Stromal cell of bone marrow (primary cell): ENCODE data around the gene RAB10.
"Not testable (repeated sequence)": the region's sequence is repeated elsewhere in the genome, so short reads cannot be mapped to it uniquely, and the experiment has no call there.

Source experiments
- DNase-seq: peaks from one replicate; pipeline ENCODE4 v3.0.0-alpha.2; 2012; ENCODE audit warnings: low read depth

Gene RAB10

DNA sequence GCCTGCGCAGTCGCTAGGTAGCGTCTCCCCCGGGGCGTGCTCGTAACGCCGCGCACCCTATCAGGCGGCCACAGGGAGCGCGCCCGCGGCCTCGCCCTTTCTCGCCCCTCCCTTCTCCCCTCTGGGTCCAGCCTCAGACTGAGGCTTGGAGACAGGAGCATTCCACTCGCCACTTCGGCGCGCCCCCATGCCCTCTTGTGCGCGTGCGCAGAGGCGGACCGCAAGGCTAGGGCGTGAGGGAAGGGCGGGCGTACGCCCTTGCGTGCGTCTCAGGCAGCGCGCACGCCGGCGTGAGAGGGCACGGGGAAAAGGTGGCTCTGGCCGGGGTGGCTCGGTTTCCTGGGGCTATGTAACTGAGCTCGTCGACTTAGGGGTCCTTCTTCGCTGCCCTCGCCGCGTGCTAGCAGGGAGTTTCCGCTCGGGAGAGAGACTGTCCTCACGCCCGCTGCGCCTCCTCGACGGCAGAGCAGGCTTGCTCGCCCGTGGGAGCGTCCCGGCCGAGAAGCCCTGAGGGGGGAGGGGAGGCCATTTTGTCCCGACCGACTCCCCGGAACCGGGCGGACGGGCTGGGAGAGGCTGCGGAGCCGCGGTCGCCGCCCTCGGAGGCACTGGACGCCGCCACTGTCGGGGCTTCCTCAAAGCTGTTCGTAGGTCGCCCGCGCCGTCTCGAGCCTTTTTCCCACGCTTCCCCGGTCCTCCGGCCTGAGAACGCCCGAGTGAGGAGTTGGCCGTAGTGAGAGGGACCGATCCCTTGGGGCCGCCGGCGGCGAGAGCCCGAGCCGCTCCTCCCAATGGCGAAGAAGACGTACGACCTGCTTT is at the start of gene RAB10:
Gene RAB10 (plus strand): TSS at position 267 of the 819 bp plus-strand sequence. CDS start 525 bp downstream, at position 792.
- DNase-seq = peak; percentile 98

DNA sequence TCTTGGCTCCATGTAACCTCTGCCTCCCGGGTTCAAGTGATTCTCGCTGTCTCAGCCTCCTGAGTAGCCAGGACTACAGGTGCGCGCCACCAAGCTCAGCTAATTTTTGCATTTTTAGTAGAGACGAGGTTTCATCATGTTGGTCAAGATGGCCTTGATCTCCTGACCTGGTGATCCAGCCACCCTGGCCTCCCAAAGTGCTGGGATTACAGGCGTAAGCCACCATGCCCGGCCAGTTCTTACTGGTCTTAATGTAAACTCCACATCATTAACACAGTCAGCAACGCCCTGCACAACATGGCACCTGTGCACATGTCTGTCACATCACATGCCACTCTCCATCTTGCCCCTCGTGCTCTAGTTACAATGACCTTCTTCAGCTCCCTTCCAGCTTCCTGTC is 45.8 kb upstream of the RAB10 start:
- no peak for DNase-seq

DNA sequence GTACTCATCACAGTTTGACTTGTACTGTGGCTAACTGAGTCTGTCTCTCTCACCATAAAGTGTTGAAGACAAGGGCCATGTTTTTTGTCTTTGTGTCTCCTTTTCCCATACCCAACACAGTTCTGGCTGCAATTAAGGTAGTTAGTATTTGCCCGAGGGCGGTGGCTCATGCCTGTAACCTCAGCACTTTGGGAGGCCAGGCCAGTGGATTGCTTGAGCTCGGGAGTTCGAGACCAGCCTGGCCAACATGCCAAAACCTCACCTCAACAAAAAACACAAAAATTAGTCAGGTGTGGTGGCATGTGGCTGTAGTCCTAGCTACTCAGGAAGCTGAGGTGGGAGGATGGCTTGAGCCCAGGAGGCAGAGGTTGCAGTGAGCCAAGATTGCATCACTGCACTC is 44.7 kb upstream of the RAB10 start:
- no peak for DNase-seq

DNA sequence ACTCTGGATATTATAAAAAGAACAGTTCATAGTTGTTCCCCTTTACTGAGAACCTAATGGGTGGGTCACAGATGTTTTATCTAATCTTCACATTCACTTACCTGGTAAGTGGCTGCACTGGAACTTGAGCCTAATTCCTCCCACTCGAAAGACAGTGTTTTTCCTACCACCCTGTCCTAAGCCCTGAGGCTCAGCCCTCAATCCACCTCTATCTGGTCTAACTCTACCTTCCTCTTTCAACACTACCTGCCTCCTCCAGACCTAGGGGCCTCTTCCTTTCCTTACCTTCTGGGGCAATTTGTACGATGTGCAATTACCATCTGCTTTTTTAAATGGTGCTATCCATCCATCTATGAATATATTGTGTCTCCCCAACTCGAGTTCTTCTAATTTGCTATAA is 41.9 kb upstream of the RAB10 start:
- no peak for DNase-seq

DNA sequence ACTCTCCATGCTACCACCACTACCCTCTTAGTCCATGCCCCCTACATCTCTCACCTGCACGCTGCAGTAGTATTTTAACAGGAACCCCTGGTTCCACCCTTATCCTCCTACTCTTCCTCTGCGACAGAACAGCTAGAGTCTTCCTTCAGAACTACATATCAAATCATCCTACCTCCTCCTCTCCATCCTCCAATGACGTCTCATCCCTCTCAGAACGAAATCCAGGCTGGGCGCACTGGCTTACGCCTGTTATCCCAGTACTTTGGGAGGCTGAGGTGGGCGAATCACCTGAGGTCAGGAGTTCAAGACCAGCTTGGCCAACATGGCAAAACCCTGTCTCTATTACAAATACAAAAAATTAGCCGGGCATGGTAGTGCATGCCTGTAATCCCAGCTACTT is 41.3 kb upstream of the RAB10 start:
- no peak for DNase-seq

DNA sequence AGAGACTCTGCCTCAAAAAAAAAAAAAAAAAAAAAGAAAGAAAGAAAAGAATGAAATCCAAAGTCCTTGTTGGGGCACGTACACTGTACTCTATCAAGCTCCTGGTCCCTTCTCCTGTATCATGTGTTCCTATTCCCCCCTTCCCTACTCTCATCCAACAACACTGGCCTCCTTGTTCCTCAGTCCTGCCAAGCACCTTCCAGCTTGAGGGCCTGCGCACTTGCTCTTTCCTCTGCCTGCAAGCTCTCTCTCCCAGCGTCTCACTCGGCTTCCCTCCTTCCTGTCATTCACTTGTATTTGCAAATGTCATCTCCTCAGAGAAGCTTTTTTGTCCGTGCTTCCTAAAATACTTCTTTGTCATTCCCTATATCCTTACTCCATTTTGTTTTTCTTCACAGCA is 40.8 kb upstream of the RAB10 start:
- DNase-seq = no peak

DNA sequence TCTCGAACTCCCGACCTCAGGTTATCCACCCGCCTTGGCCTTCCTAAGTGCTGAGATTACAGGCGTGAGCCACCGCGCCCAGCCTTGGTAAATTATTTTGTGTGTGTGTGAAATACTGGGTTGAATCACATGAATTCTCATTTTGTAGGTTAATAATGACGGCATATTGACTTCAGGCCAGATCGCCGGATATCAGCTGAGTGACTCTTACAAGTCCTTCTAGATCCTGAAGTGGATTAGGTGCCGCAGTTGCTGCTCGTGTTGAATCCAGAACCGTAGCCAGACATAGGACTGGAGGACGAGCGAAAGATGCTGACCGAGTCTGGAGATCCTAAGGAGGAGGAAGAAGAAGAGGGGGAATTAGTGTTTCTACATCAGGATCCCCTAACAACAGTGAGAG is 39.4 kb upstream of the RAB10 start:
- no peak for DNase-seq

DNA sequence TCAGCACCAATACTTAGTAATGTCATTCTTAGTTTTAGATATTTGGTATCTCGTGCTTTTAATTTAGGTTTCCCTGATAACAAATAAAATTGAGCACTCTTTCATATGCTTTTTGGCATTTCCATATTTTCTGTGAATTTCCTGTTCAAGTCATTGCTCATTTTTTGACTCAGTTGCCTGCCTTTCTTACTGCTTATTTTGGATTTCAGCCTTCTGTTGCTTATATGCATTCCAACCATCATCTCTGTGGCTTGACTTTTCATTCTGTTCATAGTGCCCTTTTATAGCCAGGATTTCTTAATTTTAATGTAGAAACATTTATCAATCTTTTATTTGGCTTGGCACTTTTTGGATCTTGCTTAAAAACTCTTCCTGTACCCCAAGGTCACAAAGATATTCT is 37.0 kb upstream of the RAB10 start:
- DNase-seq = peak; percentile 73

DNA sequence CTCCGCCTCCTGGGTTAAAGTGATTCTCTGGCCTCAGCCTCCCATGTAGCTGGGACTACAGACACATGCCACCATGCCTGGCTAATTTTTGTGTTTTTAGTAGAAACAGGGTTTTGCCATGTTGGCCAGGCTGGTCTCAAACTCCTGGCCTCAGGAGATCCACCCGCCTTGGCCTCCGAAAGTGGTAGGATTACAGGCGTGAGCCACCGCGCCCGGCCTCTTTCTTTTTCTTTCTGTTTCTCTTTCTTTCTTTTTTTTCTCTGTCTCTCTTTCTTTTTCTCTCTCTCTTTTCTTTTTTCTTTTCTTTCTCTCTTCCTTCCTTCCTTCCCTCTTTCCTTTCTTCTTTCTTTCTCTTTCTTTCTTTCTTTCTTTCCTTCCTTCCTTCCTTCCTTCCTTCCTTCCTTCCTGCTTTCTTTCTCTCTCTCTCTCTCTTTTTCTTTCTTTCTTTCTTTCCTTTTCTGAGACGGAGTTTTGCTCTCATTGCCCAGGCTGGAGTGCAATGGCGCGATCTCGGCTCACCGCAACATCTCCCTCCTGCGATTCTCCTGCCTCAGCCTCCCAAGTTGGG is 35.0 kb upstream of the RAB10 start:
- DNase-seq = not testable (repeated sequence)

DNA sequence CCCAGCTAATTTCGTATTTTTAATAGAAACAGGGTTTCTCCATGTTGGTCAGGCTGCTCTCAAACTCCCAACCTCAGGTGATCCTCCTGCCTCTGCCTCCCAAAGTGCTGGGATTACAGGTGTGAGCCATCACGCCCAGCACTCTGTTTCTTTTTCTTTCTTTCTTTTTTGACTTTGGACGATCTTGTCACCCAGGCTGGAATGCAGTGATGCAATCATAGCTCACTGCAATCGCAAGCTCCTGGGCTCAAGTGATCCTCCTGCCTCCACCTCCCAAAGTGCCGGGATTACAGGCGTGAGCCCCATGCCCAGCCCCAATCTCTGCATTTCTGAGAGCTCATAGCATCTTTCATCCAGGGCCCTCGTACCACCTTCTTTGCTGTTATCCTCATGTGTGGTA is 34.5 kb upstream of the RAB10 start:
- not testable (repeated sequence) for DNase-seq

DNA sequence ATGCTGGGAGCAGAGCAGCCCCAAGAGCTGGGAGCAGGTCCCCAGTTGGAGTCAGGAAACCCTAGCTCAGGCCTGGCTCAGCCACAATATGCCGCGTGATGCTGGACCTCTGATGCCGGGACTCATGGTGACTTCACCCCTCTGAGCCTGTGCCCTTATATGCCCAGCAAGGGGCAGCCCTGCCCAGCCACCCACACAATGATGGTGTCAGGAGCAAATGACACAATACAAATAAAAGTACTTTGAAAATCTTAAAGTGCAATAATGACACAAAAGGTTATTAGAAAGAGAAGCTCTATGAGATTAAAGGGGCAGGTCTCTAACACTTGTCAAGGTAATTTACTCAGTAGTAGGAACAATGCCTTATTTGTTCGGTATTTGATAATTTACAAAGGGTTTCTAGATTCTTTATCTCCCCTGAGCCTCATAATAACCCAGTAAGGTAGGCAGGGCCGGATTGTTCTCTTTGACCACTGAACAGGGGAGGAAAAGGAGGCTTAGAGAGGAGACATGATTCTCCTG is 33.3 kb upstream of the RAB10 start:
- DNase-seq = no peak

DNA sequence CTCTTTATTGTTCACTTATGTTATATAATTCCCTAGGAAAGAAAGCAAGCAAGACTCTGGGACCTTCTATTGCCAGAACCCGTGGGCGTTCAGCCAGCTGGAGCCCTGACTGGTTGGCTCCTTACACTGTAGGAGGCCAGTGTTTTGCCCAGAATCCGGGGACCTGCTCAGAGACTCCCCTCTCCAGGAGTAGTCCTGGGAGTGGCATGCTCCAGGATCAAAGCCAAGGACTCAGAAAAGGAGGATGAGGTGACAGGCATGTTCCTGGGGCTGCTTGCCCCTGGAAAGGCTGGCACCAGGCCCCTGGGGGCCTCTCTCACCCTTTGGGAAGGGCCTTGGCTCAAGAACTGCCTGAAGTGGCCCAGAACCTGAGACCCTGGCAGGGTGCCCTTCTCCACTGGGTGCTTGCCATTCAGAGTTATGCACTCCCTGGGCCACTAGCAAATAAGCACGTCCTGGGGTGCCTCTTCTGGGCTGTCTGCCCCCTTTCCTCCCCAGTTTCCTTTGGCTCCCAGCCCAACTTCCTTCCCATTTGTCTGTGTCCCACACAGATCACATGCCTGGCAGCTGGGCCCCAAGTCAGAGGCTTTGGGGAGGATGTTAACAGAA is 32.0 kb upstream of the RAB10 start:
- DNase-seq = no peak

DNA sequence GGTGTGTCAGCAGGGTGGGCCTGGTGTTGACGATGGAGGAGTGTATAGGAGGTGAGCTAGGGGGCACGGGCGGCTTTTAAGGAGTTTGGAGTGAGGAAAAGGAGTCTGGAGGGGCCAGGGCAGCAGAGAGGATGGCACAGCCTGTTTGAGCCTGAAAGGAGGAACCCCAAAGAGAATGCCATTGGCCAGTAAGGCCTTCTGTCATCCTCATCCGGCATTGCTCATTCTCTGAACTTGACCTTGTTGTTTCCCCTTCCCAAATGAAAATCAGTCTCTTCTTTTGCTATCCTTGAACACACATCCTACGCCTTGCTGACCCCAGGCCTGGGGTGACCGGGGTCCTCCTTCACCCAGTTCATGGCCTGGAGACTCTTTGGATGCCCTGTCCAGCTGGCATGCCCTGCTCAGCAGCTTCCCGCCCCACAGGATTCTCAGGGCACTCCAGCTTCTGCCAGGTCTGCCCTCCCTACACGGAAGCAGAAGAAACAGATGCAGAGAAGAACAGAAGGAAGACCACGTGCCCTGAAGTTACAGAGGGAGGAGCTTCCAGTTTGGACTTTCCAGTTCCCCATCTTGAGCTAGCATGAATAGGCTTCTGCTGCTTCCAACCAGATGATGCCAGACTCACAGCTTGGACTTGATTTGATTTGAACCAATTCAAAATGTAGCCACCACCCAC is 31.1 kb upstream of the RAB10 start:
- DNase-seq = no peak

DNA sequence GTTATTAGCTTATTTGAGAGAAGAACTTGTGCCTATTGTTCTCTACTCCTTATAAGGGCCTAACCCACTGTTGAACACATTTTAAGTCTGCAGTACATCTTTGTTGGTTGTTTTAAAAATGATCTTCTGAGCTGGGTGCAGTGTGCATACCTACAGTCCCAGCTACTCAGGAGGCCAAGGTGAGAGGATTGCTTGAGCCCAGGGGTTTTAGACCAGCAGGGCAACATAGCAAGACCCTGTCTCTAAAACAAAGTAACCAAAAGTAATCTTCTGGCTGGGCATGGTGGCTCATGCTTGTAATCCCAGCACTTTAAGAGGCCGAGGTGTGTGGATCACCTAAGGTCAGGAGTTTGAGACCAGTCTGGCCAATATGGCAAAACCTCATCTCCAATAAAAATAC is 25.8 kb upstream of the RAB10 start:
- DNase-seq = no peak

DNA sequence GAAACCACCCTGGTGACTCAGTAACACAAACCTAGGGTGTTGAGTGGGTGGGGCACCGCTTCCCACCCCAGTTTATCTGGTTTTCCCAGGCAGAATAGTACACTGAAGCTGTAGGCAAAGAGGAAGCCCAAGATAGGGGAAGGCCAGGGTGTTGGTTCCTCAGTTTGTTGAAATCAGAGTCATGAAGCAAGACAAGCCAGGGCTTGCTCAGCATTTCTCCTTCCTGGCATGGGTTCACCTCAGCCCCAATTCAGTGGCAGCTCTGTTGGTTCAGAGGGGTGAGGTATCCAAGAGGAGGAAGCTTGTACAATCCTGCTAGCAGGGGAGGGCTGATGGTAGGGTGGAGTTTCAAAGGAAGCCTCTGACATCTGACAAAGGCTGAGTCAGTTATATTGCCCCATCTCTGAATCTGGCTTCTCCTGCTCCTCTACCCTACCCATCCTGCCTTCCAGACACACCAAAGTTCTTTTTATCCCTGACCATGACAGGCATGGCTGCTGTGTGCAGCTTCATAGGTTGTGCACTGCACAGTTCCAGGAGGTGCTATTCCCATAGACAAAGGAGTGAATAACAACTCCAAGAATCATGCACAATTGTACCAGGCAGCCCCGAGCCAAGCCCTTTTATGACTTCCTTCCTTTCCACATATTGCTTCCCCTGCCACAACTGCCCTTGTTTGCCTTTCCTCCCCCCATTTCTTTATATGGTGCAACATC is 24.9 kb upstream of the RAB10 start:
- peak; percentile 94 for DNase-seq

DNA sequence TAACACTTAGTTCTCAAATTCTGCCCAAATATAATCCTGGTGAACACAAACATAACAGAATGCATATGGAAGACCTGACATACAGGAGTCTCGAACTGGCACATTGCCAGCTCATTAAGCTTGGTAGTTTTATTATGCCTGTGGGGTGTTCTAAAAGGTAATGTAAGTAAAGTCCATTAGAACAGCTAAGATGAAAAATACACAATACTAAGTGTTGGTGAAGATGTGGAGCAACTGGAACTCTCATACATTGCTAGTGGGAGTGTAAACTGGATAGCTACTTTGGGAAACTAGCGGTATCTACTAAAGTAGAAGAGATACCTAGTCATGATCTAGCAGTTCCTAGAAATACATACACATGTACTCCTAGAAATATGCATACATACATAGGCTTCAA is 24.3 kb upstream of the RAB10 start:
- DNase-seq = no peak

DNA sequence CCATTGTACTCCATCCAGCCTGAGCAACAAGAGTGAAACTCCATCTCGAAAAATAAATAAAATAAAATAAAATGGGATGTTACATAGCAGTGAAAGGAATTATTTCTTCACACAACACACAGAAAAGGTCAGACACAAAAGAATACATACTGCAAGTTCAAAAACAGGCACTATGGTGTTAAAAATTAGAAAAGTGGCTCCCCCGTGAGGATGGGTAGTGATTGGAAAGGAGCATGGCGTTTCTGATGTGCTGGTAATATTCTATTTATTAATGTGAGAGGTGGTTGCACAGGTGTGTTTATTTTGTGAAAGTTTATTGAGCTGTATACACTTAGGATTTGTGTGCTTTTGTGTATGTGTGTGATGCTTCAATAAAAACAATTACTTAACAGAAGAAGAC is 22.9 kb upstream of the RAB10 start:
- no peak for DNase-seq

DNA sequence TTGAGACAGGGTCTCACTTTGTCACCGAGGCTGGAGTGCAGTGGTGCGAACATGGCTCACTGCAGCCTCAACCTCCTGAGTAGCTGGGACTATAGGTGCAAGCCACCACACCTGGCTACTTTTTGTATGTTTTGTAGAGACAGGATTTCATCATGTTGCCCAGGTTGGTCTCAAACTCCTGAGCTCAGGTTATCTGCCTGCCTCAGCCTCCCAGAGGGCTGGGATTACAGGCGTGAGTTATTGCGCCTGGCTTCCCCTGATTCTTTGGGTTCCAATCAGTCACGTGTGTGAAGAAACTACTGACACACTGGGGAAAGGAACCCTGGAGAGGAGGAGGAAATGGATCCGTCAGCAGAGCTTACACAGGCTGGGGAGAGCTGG is 22.3 kb upstream of the RAB10 start:
- no peak for DNase-seq

DNA sequence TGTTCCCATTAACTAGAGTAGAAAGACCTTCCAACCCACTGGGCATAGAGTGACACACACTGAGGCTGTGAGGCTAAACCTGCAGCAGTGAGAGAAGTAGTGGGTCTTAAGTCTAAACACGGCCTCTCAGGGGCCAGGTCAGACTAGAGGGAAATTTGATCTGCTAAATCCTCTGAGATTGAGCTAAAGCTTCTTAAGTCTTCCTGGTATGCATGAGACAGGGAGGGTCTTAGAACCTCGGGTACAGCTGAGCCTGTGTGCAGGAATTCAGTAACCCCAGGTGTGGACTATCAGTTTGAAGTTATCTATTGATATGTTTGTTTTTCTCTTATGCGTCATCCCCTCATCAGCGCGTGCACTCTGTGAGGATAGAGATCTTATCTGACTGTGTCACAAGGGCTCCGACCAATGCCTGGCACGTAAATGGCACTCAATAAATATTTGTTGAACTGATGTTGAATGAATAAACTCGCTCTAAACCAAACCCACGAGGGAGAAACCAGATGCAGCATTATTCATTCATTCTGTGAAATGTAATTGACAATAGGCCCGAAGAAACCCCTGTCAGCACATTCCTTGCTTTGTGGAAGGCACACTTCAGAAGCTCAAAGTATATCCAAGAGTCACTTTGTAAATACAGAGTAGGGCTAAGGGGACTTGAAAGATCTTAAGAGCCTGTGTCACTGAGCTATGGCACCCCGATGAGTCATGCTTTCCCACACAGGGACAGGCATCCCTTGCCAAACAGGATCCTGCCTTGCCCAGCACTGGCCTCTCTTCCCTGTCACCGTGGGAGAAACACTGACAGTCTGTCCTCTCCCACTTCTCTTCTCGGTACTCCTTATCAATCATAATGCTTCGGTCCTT is 21.7 kb upstream of the RAB10 start:
- no peak for DNase-seq

DNA sequence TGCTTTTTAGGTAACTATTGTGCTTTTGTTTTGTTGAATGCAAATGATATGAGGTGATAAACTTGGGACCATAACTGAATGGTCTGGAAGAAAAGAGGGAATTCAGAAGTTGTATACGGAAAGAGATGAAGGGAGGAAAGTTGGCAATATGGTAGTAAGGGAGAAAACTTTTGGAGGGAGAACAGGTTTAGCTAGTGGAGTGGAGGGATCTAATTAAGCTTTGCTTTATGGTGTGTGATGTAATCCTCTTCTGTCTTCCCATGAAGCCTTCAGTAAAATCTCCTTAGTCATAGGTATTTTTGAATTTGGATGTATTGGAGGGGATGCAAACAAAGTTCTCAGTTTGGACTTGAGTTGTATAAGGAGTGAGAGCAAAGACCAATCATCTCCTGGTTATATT is 20.2 kb upstream of the RAB10 start:
- no peak for DNase-seq
